IMR-90 (cell line): ENCODE measurements around the gene POLR2I. TPM values are rescaled to one million over a fixed set of nuclear protein-coding genes. Genes with fewer than 3 reads are reported as not detected.
A peak's percentile ranks its signal among the peaks of the same experiment; 100 is the strongest.

Source experiments
- ATAC-seq: fragments of 200-7000 bp; cut with Tn5 transposase; 2 replicates; pipeline ENCODE4 v1.9.1; 2020; ENCODE audit warnings: low read depth, mild to moderate bottlenecking, moderate library complexity
- BruUV-seq: library from RNA; stranded (reverse); fragments of 400-500 nt; replicated peaks from 2 replicates; lab custom pipeline; 2021; lab: Mats Ljungman, UMichigan
- CTCF ChIA-PET: fragments of 300-600 bp; formaldehyde crosslinking; extraction: SDS; loops from one replicate; lab custom pipeline; 2021; ENCODE audit warnings: antibody characterized with exemption; lab: Yijun Ruan, JAX
- POLR2A ChIA-PET: fragments of 300-600 bp; sonication (Branson Sonifier 250); formaldehyde crosslinking; loops from one replicate; lab custom pipeline; 2022; ENCODE audit warnings: antibody characterized with exemption; ENCODE audit not compliant: unreplicated experiment; lab: Charles Lee
- DNase-seq: peaks from one replicate; pipeline ENCODE4 v3.0.0; 2013
- H2AFZ ChIP-seq: replicated peaks from 2 replicates; pipeline ENCODE3; 2013; ENCODE audit warnings: low read length, mild to moderate bottlenecking; ENCODE audit not compliant: poor library complexity
- H2AK5ac ChIP-seq: 2 replicates; pipeline ENCODE4 v1.6.1; 2013; ENCODE audit warnings: low read depth, low read length, inconsistent platforms
- H2AK9ac ChIP-seq: replicated peaks from 2 replicates; pipeline ENCODE3; 2013; ENCODE audit warnings: mild to moderate bottlenecking, low read depth, low read length, moderate library complexity; ENCODE audit not compliant: poor library complexity
- H2BK120ac ChIP-seq: 2 replicates; pipeline ENCODE4 v1.6.1; 2013; ENCODE audit warnings: low read depth, low read length, inconsistent platforms
- H2BK15ac ChIP-seq: 3 replicates; pipeline ENCODE4 v1.6.1; 2013; ENCODE audit warnings: low read depth, low read length, inconsistent platforms
- H2BK20ac ChIP-seq: 2 replicates; pipeline ENCODE4 v1.6.1; 2013; ENCODE audit warnings: low read depth, mild to moderate bottlenecking, inconsistent platforms, low read length, moderate library complexity
- H2BK5ac ChIP-seq: 2 replicates; pipeline ENCODE4 v1.6.1; 2013; ENCODE audit warnings: mild to moderate bottlenecking, low read depth, low read length, inconsistent platforms; ENCODE audit not compliant: poor library complexity, severe bottlenecking
- H3K14ac ChIP-seq: replicated peaks from 2 replicates; pipeline ENCODE4 v1.6.1; 2013; ENCODE audit warnings: low read depth, low read length, inconsistent platforms
- H3K18ac ChIP-seq: 2 replicates; pipeline ENCODE4 v1.6.1; 2013; ENCODE audit warnings: low read depth, low read length, control low read depth
- H3K23ac ChIP-seq: 2 replicates; pipeline ENCODE4 v1.6.1; 2013; ENCODE audit warnings: low read depth, low read length, inconsistent platforms
- H3K27ac ChIP-seq: 2 replicates; pipeline ENCODE4 v1.5.1; 2013; ENCODE audit warnings: mild to moderate bottlenecking, control low read depth, low read length; ENCODE audit not compliant: insufficient read depth
- H3K27me3 ChIP-seq: 2 replicates; pipeline ENCODE4 v1.6.1; 2013; ENCODE audit warnings: low read length; ENCODE audit not compliant: control insufficient read depth, insufficient read depth
- H3K36me3 ChIP-seq: 2 replicates; pipeline ENCODE4 v1.6.1; 2013; ENCODE audit warnings: low read length, mixed read lengths; ENCODE audit not compliant: control insufficient read depth, insufficient read depth
- H3K4ac ChIP-seq: 2 replicates; pipeline ENCODE4 v1.6.1; 2013; ENCODE audit warnings: low read depth, low read length, inconsistent platforms
- H3K4me1 ChIP-seq: 2 replicates; pipeline ENCODE4 v1.6.1; 2013; ENCODE audit warnings: low read length, mixed read lengths; ENCODE audit not compliant: control insufficient read depth, insufficient read depth
- H3K4me2 ChIP-seq: 2 replicates; pipeline ENCODE4 v1.6.1; 2013; ENCODE audit warnings: low read depth, mild to moderate bottlenecking, control low read depth, low read length, moderate library complexity
- H3K4me3 ChIP-seq: 2 replicates; pipeline ENCODE4 v1.5.1; 2013; ENCODE audit warnings: low read depth, mild to moderate bottlenecking, control low read depth, low read length, moderate library complexity; ENCODE audit not compliant: insufficient read depth
- H3K56ac ChIP-seq: 2 replicates; pipeline ENCODE4 v1.6.1; 2013; ENCODE audit warnings: low read length, inconsistent platforms; ENCODE audit not compliant: insufficient read depth; ENCODE audit errors: extremely low read depth
- H3K79me1 ChIP-seq, 2 experiments: 2 replicates each; pipeline ENCODE4 v1.6.1; 2013; ENCODE audit warnings: low read length in 2 of 2, inconsistent platforms in 1 of 2, low read depth in 1 of 2
- H3K9ac ChIP-seq: 2 replicates; pipeline ENCODE4 v1.6.1; 2013; ENCODE audit warnings: low read depth, low read length, control low read depth
- H3K9me1 ChIP-seq: 2 replicates; pipeline ENCODE4 v1.6.1; 2013; ENCODE audit warnings: low read length, inconsistent platforms; ENCODE audit not compliant: insufficient read depth
- H3K9me3 ChIP-seq: 2 replicates; pipeline ENCODE4 v1.6.1; 2013; ENCODE audit warnings: low read length; ENCODE audit not compliant: control insufficient read depth, insufficient read depth
- H4K20me1 ChIP-seq: 2 replicates; pipeline ENCODE4 v1.6.1; 2013; ENCODE audit warnings: low read length, inconsistent platforms; ENCODE audit not compliant: insufficient read depth
- H4K5ac ChIP-seq: 2 replicates; pipeline ENCODE4 v1.6.1; 2013; ENCODE audit warnings: mild to moderate bottlenecking, low read depth, low read length, control low read depth
- H4K8ac ChIP-seq, 2 experiments: 2 replicates each; pipeline ENCODE4 v1.6.1; 2013; ENCODE audit warnings: low read depth in 2 of 2, low read length in 2 of 2, control low read depth in 1 of 2, inconsistent platforms in 1 of 2
- H4K91ac ChIP-seq: 2 replicates; pipeline ENCODE4 v1.6.1; 2013; ENCODE audit warnings: low read depth, low read length, inconsistent platforms; ENCODE audit not compliant: insufficient read depth
- BHLHE40 ChIP-seq: fragments of 150-350 bp; IDR thresholded peaks from 2 replicates; pipeline ENCODE4 v1.6.1; 2016; ENCODE audit warnings: mild to moderate bottlenecking, low read depth, low read length
- CEBPB ChIP-seq: IDR thresholded peaks from 2 replicates; pipeline ENCODE4 v1.6.1; 2012; ENCODE audit warnings: low read depth, low read length, improper control_type of control experiment
- ELK1 ChIP-seq: fragments of 150-350 bp; IDR thresholded peaks from 2 replicates; pipeline ENCODE4 v1.6.1; 2016; ENCODE audit warnings: low read depth, mild to moderate bottlenecking, low read length, moderate library complexity, borderline replicate concordance
- FOS ChIP-seq: fragments of 150-350 bp; IDR thresholded peaks from 2 replicates; pipeline ENCODE4 v1.6.1; 2016; ENCODE audit warnings: low read depth, low read length
- MAFK ChIP-seq: IDR thresholded peaks from 2 replicates; pipeline ENCODE4 v1.6.1; 2012; ENCODE audit warnings: low read depth, low read length, improper control_type of control experiment
- MAZ ChIP-seq: IDR thresholded peaks from 2 replicates; pipeline ENCODE4 v1.6.1; 2012; ENCODE audit warnings: low read depth, mild to moderate bottlenecking, low read length, improper control_type of control experiment, moderate library complexity, borderline replicate concordance
- MXI1 ChIP-seq: IDR thresholded peaks from 2 replicates; pipeline ENCODE4 v1.6.1; 2012; ENCODE audit warnings: low read depth, mild to moderate bottlenecking, low read length, moderate library complexity, borderline replicate concordance
- POLR2A ChIP-seq: IDR thresholded peaks from 2 replicates; pipeline ENCODE4 v1.6.1; 2012; ENCODE audit warnings: mild to moderate bottlenecking, low read depth, low read length
- RAD21 ChIP-seq: IDR thresholded peaks from 2 replicates; pipeline ENCODE4 v1.6.1; 2012; ENCODE audit warnings: low read length, improper control_type of control experiment
- RFX5 ChIP-seq: IDR thresholded peaks from 2 replicates; pipeline ENCODE4 v1.8.0; 2012; ENCODE audit warnings: low read depth, mild to moderate bottlenecking, low read length, moderate library complexity
- SMC3 ChIP-seq: fragments of 150-350 bp; IDR thresholded peaks from 2 replicates; pipeline ENCODE4 v1.6.1; 2016; ENCODE audit warnings: low read depth, mild to moderate bottlenecking, antibody characterized with exemption, low read length, moderate library complexity
- USF2 ChIP-seq: fragments of 150-350 bp; IDR thresholded peaks from 2 replicates; pipeline ENCODE4 v1.6.1; 2017; ENCODE audit warnings: mild to moderate bottlenecking, antibody characterized with exemption, low read length, low read depth
- WGBS, 2 experiments: methylation state at CpG; one replicate each; pipeline versions ENCODE4 v1.1.5 to v1.1.7; 2013; ENCODE audit warnings: missing lambda C conversion rate in 2 of 2; ENCODE audit not compliant: insufficient read length in 1 of 2; ENCODE audit errors: extremely low coverage in 2 of 2; 5-methylcytosine and 5-hydroxymethylcytosine counted together
- dilution Hi-C: fragments of 300-500 bp; cut with HindIII; formaldehyde crosslinking; loops from one replicate; pipeline ENCODE4 v1.14.3; 2018; ENCODE audit warnings: low sequenced_read_pairs; ENCODE audit not compliant: unreplicated experiment
- in situ Hi-C: fragments of 300-500 bp; cut with MboI; formaldehyde crosslinking; loops from 3 replicates; pipeline ENCODE4 v1.14.3; 2019; ENCODE audit warnings: low sequenced_read_pairs, inconsistent platforms, mixed read lengths
- intact Hi-C: fragments of 100-400 bp; cut with micrococcal nuclease; formaldehyde crosslinking; loops from 2 replicates; pipeline ENCODE4 v1.10.0; 2022
- polyA plus RNA-seq, 3 experiments: library from polyadenylated mRNA; depleted of rRNA; stranded (reverse); fragments of >200 nt; gene quantifications; 2 replicates each; pipeline ENCODE4 v1.2.3, GENCODE V29; 2012; ENCODE audit warnings: low replicate concordance in 1 of 3
- total RNA-seq: library from RNA; depleted of rRNA; stranded (reverse); fragments of >200 nt; gene quantifications from 2 replicates; pipeline ENCODE4 v1.2.3, GENCODE V29; 2012

The POLR2I gene
- total and polyA plus RNA-seq, 2 of the 4 experiments (the other 2 are of a cell fraction) = 35.8 to 59.7 TPM

- TF ChIP-seq ELK1 = no peak
- TF ChIP-seq CEBPB = no peak
Measured at GRCh38 chr19:36139473-36140303, 25.0 kb upstream of the POLR2I start, which contains the start of gene CAPNS1 (continued).

DNA sequence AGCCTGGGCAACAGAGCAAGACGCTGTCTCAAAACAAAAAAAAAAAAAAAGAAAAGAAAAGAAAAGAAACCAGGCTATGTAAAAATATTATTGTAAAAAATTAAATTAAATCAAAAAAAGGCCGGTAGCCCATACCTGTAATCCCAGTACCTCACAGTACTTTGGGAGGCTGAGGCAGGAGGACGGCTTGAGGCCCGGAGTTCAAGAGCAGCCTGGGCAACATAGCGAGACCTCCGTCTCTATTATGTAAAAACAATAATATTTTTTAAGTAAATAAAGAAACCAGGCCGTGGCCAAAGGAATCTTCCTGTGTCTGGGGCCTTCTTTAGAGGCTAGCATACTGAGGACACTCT lies 24.4 kb upstream of the POLR2I start:
- ATAC-seq (no peak), DNase-seq (no peak)
- H3K9me1 ChIP-seq = peaks cover 6% of the 10 kb centered on the region
- H3K36me3 ChIP-seq = peaks cover 14% of the 10 kb centered on the region
- peak overlapping the region; percentile 96 for H3K4me3 ChIP-seq
- peak overlapping the region; percentile 85 for H3K4me2 ChIP-seq
- POLR2A ChIA-PET = interaction anchor here (0.6 kb wide), 1 partner anchor 21 kb away, joined by 17 read pairs; no protein-coding TSS in a partner anchor
- peak overlapping the region; percentile 68; the same call in 1 of the 3 replicates for H2BK15ac ChIP-seq
- dilution Hi-C loops (no loop called here), in situ Hi-C loops (no loop called here), intact Hi-C loops (no loop called here)
- no peaks in the 10 kb centered on the region for H3K27me3 ChIP-seq
- peak overlapping the region; percentile 88 for H3K27ac ChIP-seq
- H3K4ac ChIP-seq = peak overlapping the region; percentile 50
- peak overlapping the region; percentile 69; the same call in 1 of the 2 replicates for H2AK5ac ChIP-seq
- H4K20me1 ChIP-seq = peaks cover 21% of the 10 kb centered on the region
- no CpG with 5 or more reads among the region's 7 CpGs for WGBS, 2 experiments
- peaks cover 23 to 32% of the 10 kb centered on the region in 2 experiments for H3K79me1 ChIP-seq
- peak overlapping the region; percentile 96 for H2AFZ ChIP-seq
- H2AK9ac ChIP-seq = peak overlapping the region; percentile 86
- peak overlapping the region; percentile 0; the same call in 1 of the 2 replicates for H3K23ac ChIP-seq
- peaks cover 10% of the 10 kb centered on the region for H3K4me1 ChIP-seq
- H3K18ac ChIP-seq = 0 out of 2 replicates have a peak overlapping the region, but pooled peaks have one; percentile 10
- 0 out of 2 replicates have a peak overlapping the region, but pooled peaks have one; percentile 56 for H2BK120ac ChIP-seq
- H2BK5ac ChIP-seq = peak overlapping the region; percentile 86
- peak overlapping the region; percentile 82 for H4K5ac ChIP-seq
- H4K91ac ChIP-seq = peak overlapping the region; percentile 64; the same call in 1 of the 2 replicates
- peak overlapping the region; percentile 82 for H3K9ac ChIP-seq
- no peak overlapping the region for H2BK20ac ChIP-seq
- peak overlapping the region; percentile 76 to 92; a peak in 3 of 4 replicates for H4K8ac ChIP-seq
- H3K56ac ChIP-seq = peak overlapping the region; percentile 69; the same call in 1 of the 2 replicates
- H3K9me3 ChIP-seq = no peaks in the 10 kb centered on the region
- CTCF ChIA-PET = interaction anchor here (1.2 kb wide), 1 partner anchor 11 kb away, joined by 4 read pairs; no protein-coding TSS in a partner anchor
- BruUV-seq = no TSS peak
- H3K14ac ChIP-seq = peak overlapping the region; percentile 59; the same call in 1 of the 2 replicates
- TF ChIP-seq ELK1 (no peak), RAD21 (no peak), RFX5 (no peak), BHLHE40 (no peak), FOS (no peak), USF2 (no peak), MXI1 (no peak), MAZ (no peak), MAFK (no peak), POLR2A (no peak), CEBPB (no peak), SMC3 (no peak)
